A549 treated with ZK216348 at 1 μM for 4 hours (cell line): ENCODE measurements around the gene TRIM71. TPM values are rescaled to one million over a fixed set of nuclear protein-coding genes. Genes with fewer than 3 reads are reported as not detected.

ENCODE experiments used
- total RNA-seq: library from RNA; stranded (reverse); fragments of 200-300 nt; extraction: Qiagen RNA extraction; gene quantifications from 5 replicates; pipeline ENCODE4 v1.2.3, GENCODE V29; 2022; ENCODE audit warnings: low read depth

The TRIM71 gene
- total RNA-seq = not detected in 5 replicates

DNA sequence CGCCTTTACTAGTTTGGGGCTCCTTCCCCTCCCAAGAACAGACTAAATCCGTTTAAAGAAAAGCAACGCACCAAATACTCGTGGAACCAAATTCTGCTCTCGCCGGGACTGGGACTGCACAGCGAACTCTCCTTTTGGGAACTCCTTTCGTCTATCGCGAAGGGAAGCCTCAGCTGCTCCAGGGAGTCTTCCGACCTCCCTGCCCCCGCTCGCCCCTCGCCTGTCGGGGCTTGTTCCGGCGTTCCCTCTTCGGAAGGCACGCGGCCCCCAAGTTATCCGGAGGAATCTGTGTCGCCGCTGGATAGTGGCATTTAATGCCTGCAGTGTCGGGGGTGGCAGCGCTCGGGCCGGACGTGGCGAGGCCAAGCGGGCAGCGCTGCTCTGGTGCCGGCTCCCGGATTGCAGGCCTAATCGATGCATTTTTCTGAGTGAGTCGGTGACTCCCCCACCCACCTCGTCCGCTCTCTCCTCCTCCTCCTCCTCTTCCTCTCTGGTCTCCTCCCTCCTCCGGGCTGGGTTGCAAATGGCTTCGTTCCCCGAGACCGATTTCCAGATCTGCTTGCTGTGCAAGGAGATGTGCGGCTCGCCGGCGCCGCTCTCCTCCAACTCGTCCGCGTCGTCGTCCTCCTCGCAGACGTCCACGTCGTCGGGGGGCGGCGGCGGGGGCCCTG lies at the start of gene TRIM71:
TRIM71 (plus strand) TSS at position 440 of the 671 bp plus-strand sequence; CDS start at position 524, 84 bp downstream.

Other genes with a start within 250 kb of the TRIM71 start
- gene DYNC1LI1, start 247.1 kb upstream of the TRIM71 start, total RNA-seq = 38.3 to 50.9 TPM (median 39.6 TPM) in 5 replicates
- 27.4 to 34.5 TPM (median 29.2 TPM) in 5 replicates for gene CNOT10, start 132.8 kb upstream of the TRIM71 start, total RNA-seq
- gene CCR4, start 133.6 kb downstream of the TRIM71 start, total RNA-seq = 0.07 to 0.22 TPM in 2 of 5 replicates, not detected in the others